ENCODE measurements around the gene BST2.
A peak's percentile ranks its signal among the peaks of the same experiment; 100 is the strongest.

Gene BST2

GRCh38 chr19:17419154-17419620 lies 13.8 kb upstream of the BST2 start:
- no peak for DNase-seq

- no peak for DNase-seq
Observed at GRCh38 chr19:17418710-17419109, 13.3 kb upstream of the BST2 start.

- no peak for DNase-seq
Observed at GRCh38 chr19:17415121-17415520, 9.7 kb upstream of the BST2 start.

- no peak for DNase-seq
Observed at GRCh38 chr19:17414097-17414496, 8.7 kb upstream of the BST2 start.

- DNase-seq, result no peak
Observed at GRCh38 chr19:17411801-17412200, 6.4 kb upstream of the BST2 start.

- DNase-seq, result no peak
Observed at GRCh38 chr19:17409990-17410389, 4.6 kb upstream of the BST2 start.

- DNase-seq, result no peak
Observed at GRCh38 chr19:17406887-17407196, 1.4 kb upstream of the BST2 start.

GRCh38 chr19:17406046-17406886 lies 836 bp upstream of the BST2 start:
- no peak for DNase-seq

GRCh38 chr19:17404621-17405249 lies 695 bp downstream of the BST2 start:
- no peak for DNase-seq

GRCh38 chr19:17404015-17404414 lies 1.4 kb downstream of the BST2 start:
- no peak for DNase-seq

GRCh38 chr19:17402982-17403855 lies 2.2 kb downstream of the BST2 start:
- DNase-seq, result peak in 1 of 2 donors; percentile 40

- no peak for DNase-seq
Observed at GRCh38 chr19:17401628-17402027, 3.8 kb downstream of the BST2 start.

GRCh38 chr19:17398902-17399527 lies 6.4 kb downstream of the BST2 start:
- no peak for DNase-seq

GRCh38 chr19:17394891-17395415 lies 10.5 kb downstream of the BST2 start:
- peak; percentile 25 to 73 for DNase-seq

- no peak for DNase-seq
Observed at GRCh38 chr19:17393914-17394313, 11.5 kb downstream of the BST2 start, which contains the start of gene CCDC194. Gene CCDC194, minus strand, starts transcription at chr19:17394196. Its CDS starts 38 bp downstream, at chr19:17394158.

GRCh38 chr19:17393002-17393401 lies 12.4 kb downstream of the BST2 start:
- no peak for DNase-seq

GRCh38 chr19:17391371-17392151 lies 13.9 kb downstream of the BST2 start:
- no peak for DNase-seq

GRCh38 chr19:17390665-17391370 lies 14.6 kb downstream of the BST2 start:
- peak; percentile 85 to 88 for DNase-seq

- DNase-seq, result no peak
Observed at GRCh38 chr19:17389957-17390664, 15.3 kb downstream of the BST2 start.

GRCh38 chr19:17389288-17389687 lies 16.1 kb downstream of the BST2 start:
- no peak for DNase-seq

Measured in CD4-positive, alpha-beta T cell treated with Interleukin-1 beta for 1 hour (primary cell).